Stimulated activated CD8-positive, alpha-beta memory T cell treated with anti-CD3 and anti-CD28 coated beads, Interleukin-4, amount 100 ng/mL, for 48 hours (primary cell): Measurements from ENCODE around the gene SNX6.

Source experiments
- DNase-seq: peaks from one replicate; pipeline ENCODE4 v3.0.0-alpha.2; 2020

SNX6 gene

DNA sequence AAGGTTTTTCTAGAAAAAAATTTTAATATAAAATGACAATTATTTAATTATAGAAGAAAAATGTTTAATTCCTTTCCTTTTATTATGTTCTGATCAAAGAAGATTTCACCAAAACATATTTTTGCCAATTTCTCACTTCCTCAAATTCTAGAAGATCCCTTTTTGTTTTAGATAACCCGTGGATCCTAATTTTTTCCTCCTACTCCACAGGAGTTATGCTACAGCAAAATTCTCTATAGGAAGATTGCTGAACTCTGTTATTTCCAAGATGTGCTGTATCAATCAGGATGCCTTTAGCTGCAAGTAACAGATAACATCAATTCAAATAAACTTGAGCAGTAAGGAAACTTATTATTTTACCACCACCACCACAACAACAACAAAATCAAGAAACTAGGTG is 3.8 kb upstream of the SNX6 start:
- DNase-seq = no peak

GRCh38 chr14:34632411-34632978 is 2.5 kb upstream of the SNX6 start:
- no peak for DNase-seq

DNA sequence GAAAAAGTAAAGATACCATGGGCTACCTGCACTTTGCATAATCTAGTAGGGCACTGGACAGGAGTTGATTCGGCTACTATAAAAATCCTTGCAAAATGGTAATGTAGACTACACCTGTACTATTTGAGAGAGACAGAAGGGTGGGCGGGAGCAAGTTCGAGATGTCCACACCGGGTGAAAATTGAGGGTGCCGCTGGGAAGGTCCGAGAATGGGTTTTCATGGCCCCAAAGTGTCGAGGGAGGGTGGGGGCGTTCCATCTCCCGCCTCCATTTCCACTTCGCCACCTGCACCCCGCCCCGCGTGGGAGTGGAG is 648 bp downstream of the SNX6 start:
- no peak for DNase-seq

- DNase-seq = peak; percentile 33
These were observed 1.2 kb downstream of the SNX6 start for GRCh38 chr14:34628681-34629135.

DNA sequence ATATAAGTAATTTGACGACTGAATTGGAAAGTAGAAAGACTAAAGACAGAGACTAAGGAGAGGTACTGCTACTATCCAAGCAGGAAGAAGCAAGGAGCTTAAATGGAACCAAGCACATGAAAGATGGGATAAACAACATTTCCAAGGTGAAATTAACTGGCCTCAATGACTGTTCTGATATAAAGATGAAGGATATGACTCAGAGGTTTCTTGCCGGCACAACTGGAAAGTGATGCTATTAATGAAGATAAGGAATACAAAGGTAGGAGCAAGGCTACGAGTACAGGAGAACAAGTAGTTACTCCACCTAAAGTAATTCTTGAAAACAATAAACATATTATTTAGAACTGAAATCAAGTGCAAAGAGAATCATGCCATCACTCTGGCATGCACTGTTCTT is 6.4 kb downstream of the SNX6 start:
- no peak for DNase-seq

GRCh38 chr14:34620839-34621238 is 9.1 kb downstream of the SNX6 start:
- DNase-seq = no peak

- no peak for DNase-seq
These were observed 9.8 kb downstream of the SNX6 start for GRCh38 chr14:34620115-34620514.

GRCh38 chr14:34619471-34619870 is 10.5 kb downstream of the SNX6 start:
- no peak for DNase-seq

- DNase-seq = no peak
These were observed 13.6 kb downstream of the SNX6 start for GRCh38 chr14:34616360-34616759.

DNA sequence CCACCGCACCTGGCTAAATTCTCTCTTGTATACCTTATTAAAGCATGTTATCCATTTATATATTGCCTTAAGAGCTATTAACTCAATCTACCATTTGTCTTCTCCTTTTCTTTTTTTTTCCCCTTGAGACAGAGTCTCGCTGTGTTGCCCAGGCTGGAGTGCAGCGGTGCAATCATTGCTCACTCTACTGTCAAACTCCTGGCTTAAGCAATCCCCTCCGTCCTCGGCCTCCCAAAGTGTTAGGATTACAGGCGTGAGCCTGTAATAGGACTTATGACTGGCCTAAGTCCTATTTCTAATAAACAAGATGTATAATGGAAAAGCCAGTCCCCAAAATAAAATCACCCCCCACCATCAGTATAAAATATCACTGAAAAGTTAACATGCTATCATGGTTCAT is 14.4 kb downstream of the SNX6 start:
- DNase-seq = no peak

GRCh38 chr14:34614638-34615037 is 15.3 kb downstream of the SNX6 start:
- DNase-seq = no peak

GRCh38 chr14:34610101-34610500 is 19.8 kb downstream of the SNX6 start:
- DNase-seq = no peak

- no peak for DNase-seq
These were observed 24.5 kb downstream of the SNX6 start for GRCh38 chr14:34605461-34605860.

- DNase-seq = no peak
These were observed 25.0 kb downstream of the SNX6 start for GRCh38 chr14:34604995-34605394.

GRCh38 chr14:34596891-34597290 is 33.1 kb downstream of the SNX6 start:
- DNase-seq = no peak

DNA sequence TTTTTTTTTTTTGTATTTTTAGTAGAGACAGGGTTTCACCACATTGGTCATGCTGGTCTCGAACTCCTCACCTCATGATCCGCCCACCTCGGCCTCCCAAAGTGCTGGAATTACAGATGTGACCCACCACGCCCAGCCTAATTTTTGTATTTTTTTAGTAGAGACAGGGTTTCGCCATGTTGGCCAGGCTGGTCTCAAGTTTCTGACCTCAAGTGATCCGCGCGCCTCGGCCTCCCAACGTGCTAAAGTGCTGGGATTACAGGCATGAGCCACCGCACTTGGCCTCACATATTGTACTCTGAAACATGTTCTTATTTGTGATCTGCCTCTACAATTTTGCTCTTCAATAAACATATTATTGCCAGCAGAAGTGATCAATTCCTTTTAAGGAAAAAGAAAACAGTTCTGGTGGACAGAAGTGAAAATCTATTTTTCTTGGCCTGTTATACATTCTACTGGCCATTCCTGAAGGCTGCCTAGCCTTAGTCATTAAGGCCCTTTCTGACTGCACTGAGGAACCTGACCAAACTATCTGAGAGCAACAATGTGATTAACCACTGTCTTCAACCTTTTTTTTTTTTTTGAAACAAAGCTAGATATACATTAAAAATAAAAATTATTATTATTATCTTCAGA is 36.1 kb downstream of the SNX6 start:
- no peak for DNase-seq

DNA sequence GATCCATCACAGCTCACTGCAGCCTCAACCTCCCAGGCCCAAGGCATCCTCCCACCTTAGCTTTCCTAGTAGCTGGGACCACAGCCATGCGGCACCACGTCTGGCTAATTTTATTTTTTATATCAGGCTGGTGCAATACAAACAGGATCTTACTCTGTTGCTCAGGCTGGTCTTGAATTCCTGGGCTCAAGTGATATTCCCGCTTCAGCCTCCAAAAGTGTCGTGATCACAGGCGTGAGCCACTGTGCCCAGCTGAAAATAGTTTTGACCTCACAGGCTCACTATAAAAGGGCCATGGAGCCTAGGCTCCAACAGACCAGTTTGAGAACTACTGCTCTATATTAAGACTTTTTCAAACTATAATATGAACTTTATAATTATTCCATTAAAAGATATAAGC is 37.3 kb downstream of the SNX6 start:
- no peak for DNase-seq

- no peak for DNase-seq
These were observed 46.4 kb downstream of the SNX6 start for GRCh38 chr14:34583525-34583924.

GRCh38 chr14:34582117-34582680 is 47.7 kb downstream of the SNX6 start:
- DNase-seq = no peak

GRCh38 chr14:34580381-34580780 is 49.6 kb downstream of the SNX6 start:
- no peak for DNase-seq

DNA sequence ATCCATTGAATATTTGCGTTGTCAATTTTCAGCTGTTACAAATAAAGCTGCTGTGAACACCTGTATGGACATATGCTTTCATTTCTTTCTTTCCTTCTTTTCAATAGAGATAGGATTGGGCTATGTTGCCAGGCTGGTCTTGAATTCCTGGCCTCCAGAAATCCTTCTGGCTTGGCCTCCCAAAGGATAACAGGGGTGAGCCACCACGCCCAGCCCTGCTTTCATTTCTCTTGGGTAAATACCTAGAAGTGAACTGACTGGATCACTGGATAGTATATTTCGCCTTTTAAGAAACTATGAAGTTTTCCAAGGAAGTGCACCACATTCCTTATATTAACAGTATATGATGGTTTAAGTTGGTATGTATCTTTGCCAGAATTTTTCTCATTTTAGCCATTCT is 58.2 kb downstream of the SNX6 start:
- DNase-seq = no peak

GRCh38 chr14:34569750-34570149 is 60.2 kb downstream of the SNX6 start:
- DNase-seq = no peak

- DNase-seq = no peak
These were observed 61.1 kb downstream of the SNX6 start for GRCh38 chr14:34568803-34569202.

- no peak for DNase-seq
These were observed 67.2 kb downstream of the SNX6 start for GRCh38 chr14:34562776-34563150.
